HG03469 (cell line): Measurements from ENCODE around the gene SMTNL1.
A peak's percentile ranks its signal among the peaks of the same experiment; 100 is the strongest.

Experiments used
- ATAC-seq: cut with Tn5 transposase; IDR thresholded peaks from one replicate; pipeline ENCODE4 v1.9.1; 2021; ENCODE audit warnings: mild to moderate bottlenecking, moderate library complexity, moderate number of reproducible peaks; ENCODE audit not compliant: unreplicated experiment

The SMTNL1 gene

GRCh38 chr11:57536947-57537619 lies at the start of gene SMTNL1:
Gene SMTNL1 (plus strand): TSS chr11:57537595. CDS start chr11:57542643, 5,048 bp downstream.
- no peak for ATAC-seq

GRCh38 chr11:57487920-57488659 lies 49.3 kb upstream of the SMTNL1 start:
- ATAC-seq: no peak

- no peak for ATAC-seq
These were observed 46.7 kb upstream of the SMTNL1 start for GRCh38 chr11:57490456-57491248.

GRCh38 chr11:57491371-57492061 lies 45.9 kb upstream of the SMTNL1 start:
- no peak for ATAC-seq

- ATAC-seq: peak; percentile 70
These were observed 43.6 kb upstream of the SMTNL1 start for GRCh38 chr11:57493507-57494503.

GRCh38 chr11:57496109-57496820 lies 41.1 kb upstream of the SMTNL1 start:
- ATAC-seq: no peak

GRCh38 chr11:57497303-57498247 lies 39.8 kb upstream of the SMTNL1 start:
- no peak for ATAC-seq

- no peak for ATAC-seq
These were observed 38.9 kb upstream of the SMTNL1 start for GRCh38 chr11:57498540-57498939.

GRCh38 chr11:57499413-57499982 lies 37.9 kb upstream of the SMTNL1 start:
- peak; percentile 98 for ATAC-seq

- no peak for ATAC-seq
These were observed 37.4 kb upstream of the SMTNL1 start for GRCh38 chr11:57499983-57500461.

GRCh38 chr11:57500515-57500914 lies 36.9 kb upstream of the SMTNL1 start:
- ATAC-seq: no peak

GRCh38 chr11:57500926-57501325 lies 36.5 kb upstream of the SMTNL1 start:
- no peak for ATAC-seq

- ATAC-seq: no peak
These were observed 35.4 kb upstream of the SMTNL1 start for GRCh38 chr11:57501953-57502352.

GRCh38 chr11:57502376-57502775 lies 35.0 kb upstream of the SMTNL1 start:
- no peak for ATAC-seq

GRCh38 chr11:57502870-57503269 lies 34.5 kb upstream of the SMTNL1 start:
- ATAC-seq: no peak

GRCh38 chr11:57504511-57504910 lies 32.9 kb upstream of the SMTNL1 start:
- no peak for ATAC-seq

- ATAC-seq: no peak
These were observed 30.9 kb upstream of the SMTNL1 start for GRCh38 chr11:57506522-57506921.
